ENCODE data around the gene DNAJC1. TPM values are rescaled to one million over a fixed set of nuclear protein-coding genes. Genes with fewer than 3 reads are reported as not detected.

DNAJC1 gene
- total and polyA plus RNA-seq, 10 of the 15 experiments (the other 5 are each of a cell fraction or from before 2014, with no cell fraction given): 2.5 to 39.3 (median 20.4) TPM

GRCh38 chr10:21991785-21992184 is 11.7 kb downstream of the DNAJC1 start:
- no peaks in the 10 kb centered on the region; the same call in 2 of the 3 replicates for H3K9me3 ChIP-seq (replicated peaks; ENCODE audit: control insufficient read depth, insufficient read depth, low read length)
- H3K27ac ChIP-seq (ENCODE audit: control insufficient read depth, insufficient read depth): no peak overlapping the region
- intact Hi-C loops (cut with micrococcal nuclease; ENCODE audit: unreplicated experiment) (loop anchor here (5.0 to 10.0 kb wide), 2 partner anchors 426 to 583 kb away; no protein-coding TSS in a partner anchor), in situ Hi-C loops (cut with MboI) (loop anchor here (10.0 kb wide), 1 partner anchor 583 kb away; no protein-coding TSS in a partner anchor)
- ChIA-PET SMC1A (ENCODE audit: uncharacterized antibody, unreplicated experiment) (interaction anchor here (0.7 to 4.4 kb wide), 14 partner anchors 8 to 1000 kb away, joined by 3 to 30 read pairs (median 4); partner anchors contain the start of genes COMMD3 and DNAJC1), POLR2A (interaction anchor here (1.0 to 1.4 kb wide), 2 partner anchors 17 to 496 kb away, joined by 3 read pairs; no protein-coding TSS in a partner anchor), RAD21 (ENCODE audit: unreplicated experiment) (interaction anchor here (0.7 to 2.0 kb wide), 7 partner anchors 12 to 998 kb away, joined by 3 to 23 read pairs (median 3); partner anchors contain the start of gene DNAJC1), CTCF (interaction anchor here (0.8 to 4.6 kb wide), 15 partner anchors 11 to 997 kb away, joined by 3 to 72 read pairs (median 4); partner anchors contain the start of gene DNAJC1)
- H3K9ac ChIP-seq (ENCODE audit: control insufficient read depth, insufficient read depth, low read length): no peak overlapping the region
- H3K4me3 ChIP-seq: no peak overlapping the region
- WGBS (ENCODE audit: insufficient coverage, insufficient replicate concordance, low lambda C conversion rate, missing lambda C conversion rate): 88% methylated on average over 8 of the region's 8 CpGs
- no peaks in the 10 kb centered on the region for H3K4me1 ChIP-seq (ENCODE audit: control insufficient read depth, insufficient read depth, low read length)
- H4K20me1 ChIP-seq (ENCODE audit: control insufficient read depth, insufficient read depth): no peaks in the 10 kb centered on the region
- FAIRE-seq (no peak), ATAC-seq (no peak), DNase-seq (ENCODE audit: low read depth, low spot score) (no peak)
- H3K36me3 ChIP-seq (ENCODE audit: control insufficient read depth in 2 of 2, insufficient read depth in 2 of 2, low read length in 1 of 2): no peaks in the 10 kb centered on the region
- no peak overlapping the region for H2AFZ ChIP-seq (ENCODE audit: control insufficient read depth, low read depth, low read length)
- H3K79me2 ChIP-seq (ENCODE audit: control insufficient read depth, insufficient read depth, low read length): peaks cover 12% of the 10 kb centered on the region
- BruUV-seq (replicated peaks): no TSS peak
- no peak overlapping the region for H3K4me2 ChIP-seq (ENCODE audit: control insufficient read depth, insufficient read depth)
- H3K27me3 ChIP-seq (replicated peaks in 1 of 2; ENCODE audit: control insufficient read depth in 2 of 2, insufficient read depth in 2 of 2, low read length in 1 of 2): no peaks in the 10 kb centered on the region
- TF ChIP-seq CTCF (IDR thresholded peaks at IDR 0.05 in 2 of 3, conservative IDR thresholded peaks at IDR 0.05 in 1 of 3; ENCODE audit: control insufficient read depth in 2 of 3, extremely low read depth in 1 of 3, insufficient read depth in 1 of 3, low read depth in 3 of 3, low read length in 3 of 3) (no peak), NKRF (conservative IDR thresholded peaks at IDR 0.05) (no peak), KAT2A (conservative IDR thresholded peaks at IDR 0.05; ENCODE audit: control insufficient read depth, low read depth, low read length) (no peak), MTA3 (IDR thresholded peaks at IDR 0.05; ENCODE audit: borderline replicate concordance, low read length) (no peak), NR2C2 (IDR thresholded peaks at IDR 0.05; ENCODE audit: borderline replicate concordance, control insufficient read depth, insufficient read length, low read depth) (no peak), CHD1 (IDR thresholded peaks at IDR 0.05; ENCODE audit: low read depth, low read length) (no peak), ETV6 (conservative IDR thresholded peaks at IDR 0.05 in 1 of 2, IDR thresholded peaks at IDR 0.05 in 1 of 2; ENCODE audit: borderline replicate concordance in 1 of 2, low read depth in 1 of 2) (no peak), SP1 (IDR thresholded peaks at IDR 0.05; ENCODE audit: low read depth, low read length) (no peak), CEBPZ (IDR thresholded peaks at IDR 0.05; ENCODE audit: low read depth, low read length) (no peak), SMARCA5 (IDR thresholded peaks at IDR 0.05) (no peak), POU2F2 (IDR thresholded peaks at IDR 0.05; ENCODE audit: borderline replicate concordance, low read depth, low read length) (no peak), SUPT20H (IDR thresholded peaks at IDR 0.05; ENCODE audit: borderline replicate concordance, control insufficient read depth, low read depth, low read length) (no peak)

All from GM12878 (cell line).